GM19351 (cell line): ENCODE measurements around the gene RASGEF1C.

Experiments
- ATAC-seq: cut with Tn5 transposase; IDR thresholded peaks from one replicate; pipeline ENCODE4 v1.9.1; 2021; ENCODE audit warnings: mild to moderate bottlenecking, moderate library complexity; ENCODE audit not compliant: unreplicated experiment

Gene RASGEF1C

GRCh38 chr5:180187767-180188166 is 21.2 kb downstream of the RASGEF1C start:
- no peak for ATAC-seq

GRCh38 chr5:180180846-180181245 is 28.2 kb downstream of the RASGEF1C start:
- ATAC-seq, result no peak

DNA sequence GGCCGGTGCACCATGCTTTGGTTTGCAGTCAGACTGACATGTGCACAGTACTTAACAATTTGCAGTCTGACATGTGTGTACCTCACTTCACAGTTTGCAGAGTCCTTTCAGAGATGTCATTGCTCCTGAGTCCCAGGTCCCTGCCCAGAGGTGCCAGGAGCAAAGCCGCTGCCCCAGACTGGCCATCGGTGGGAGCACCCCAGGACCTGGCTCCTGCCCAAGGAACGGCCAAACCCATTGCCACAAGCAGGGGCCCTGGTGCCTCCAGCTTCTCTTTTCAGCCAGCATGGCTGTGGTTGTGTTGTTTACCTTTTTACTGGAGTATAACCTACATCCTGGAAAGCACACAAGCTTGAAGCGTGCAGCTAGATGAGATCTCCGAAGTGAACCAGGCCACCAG is 28.6 kb downstream of the RASGEF1C start:
- ATAC-seq, result no peak

GRCh38 chr5:180179442-180180420 is 29.3 kb downstream of the RASGEF1C start:
- ATAC-seq, result no peak

- no peak for ATAC-seq
Measured at GRCh38 chr5:180178531-180179441, 30.2 kb downstream of the RASGEF1C start.

- ATAC-seq, result no peak
Measured at GRCh38 chr5:180176191-180176590, 32.8 kb downstream of the RASGEF1C start.

DNA sequence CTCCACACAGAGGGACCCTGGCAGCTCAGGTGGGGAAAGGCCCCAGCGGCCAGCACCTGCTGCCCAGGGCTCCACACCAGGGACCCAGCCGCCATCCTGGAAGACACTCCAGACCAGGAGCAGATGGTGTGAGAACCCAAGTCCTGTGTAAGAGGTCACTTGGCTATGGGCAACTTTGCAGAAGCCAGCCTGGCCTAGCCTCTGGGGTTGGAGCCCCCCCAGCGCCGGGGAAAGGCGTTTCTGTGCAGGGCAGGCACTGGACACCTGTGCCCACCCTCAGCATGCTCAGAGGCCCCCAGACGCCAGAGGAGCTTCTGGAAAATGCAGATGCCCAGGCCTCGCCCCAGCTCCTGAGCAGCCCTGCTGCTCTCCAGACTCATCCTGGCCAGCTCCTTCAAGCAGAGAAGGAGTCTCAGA is 34.0 kb downstream of the RASGEF1C start:
- no peak for ATAC-seq

DNA sequence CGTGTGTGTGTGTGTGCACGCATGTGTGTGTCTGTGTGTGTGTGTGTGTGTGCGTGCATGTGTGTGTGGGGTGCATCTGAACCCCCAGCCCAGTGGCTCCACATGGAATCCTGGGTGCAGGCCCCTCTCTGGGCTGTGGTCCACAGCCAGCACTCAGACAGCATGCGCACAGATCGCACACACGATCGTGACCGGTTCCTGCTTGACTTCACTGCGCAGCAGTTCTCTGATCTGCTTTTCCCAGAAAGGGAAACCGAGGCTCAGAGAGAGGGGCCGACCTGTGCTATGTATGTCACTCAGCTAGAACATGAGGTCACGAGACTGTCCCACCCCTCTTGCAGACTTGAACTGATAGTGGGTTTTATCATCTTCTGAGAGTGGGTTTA is 34.4 kb downstream of the RASGEF1C start:
- ATAC-seq, result no peak

DNA sequence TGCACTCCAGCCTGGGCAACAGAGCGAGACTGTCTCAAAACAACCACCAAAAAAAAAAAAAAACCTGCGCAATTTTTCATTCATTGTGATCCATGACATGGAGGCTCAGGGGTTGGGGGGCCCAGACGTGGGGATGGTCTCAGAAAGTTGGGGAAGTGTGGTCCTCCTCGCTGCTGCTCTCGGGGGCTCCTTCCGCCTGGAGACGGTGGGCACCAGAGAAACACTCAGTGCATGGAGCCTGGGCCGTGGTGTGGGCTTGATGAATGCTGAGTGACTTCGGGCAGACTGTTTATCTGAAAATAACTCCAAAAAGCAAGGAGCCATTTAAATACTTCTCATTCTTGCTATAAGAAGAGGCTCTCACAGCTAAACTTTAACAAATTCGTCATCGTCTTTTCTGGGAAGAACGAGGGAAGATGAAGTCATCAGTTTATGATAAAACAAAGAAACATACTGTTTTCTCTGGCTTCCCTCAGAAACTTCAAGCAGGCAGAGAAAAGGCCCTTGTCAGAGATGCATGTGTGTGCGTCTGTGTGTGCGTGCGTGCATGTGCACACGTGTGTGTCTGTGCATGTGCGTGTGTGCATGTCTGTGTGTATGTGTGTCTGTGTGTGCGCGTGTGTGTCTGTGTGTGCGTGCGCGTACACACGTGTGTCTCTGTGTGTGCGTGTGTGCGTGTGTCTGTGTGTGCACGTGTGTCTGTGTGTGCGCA is 35.0 kb downstream of the RASGEF1C start:
- ATAC-seq, result no peak

DNA sequence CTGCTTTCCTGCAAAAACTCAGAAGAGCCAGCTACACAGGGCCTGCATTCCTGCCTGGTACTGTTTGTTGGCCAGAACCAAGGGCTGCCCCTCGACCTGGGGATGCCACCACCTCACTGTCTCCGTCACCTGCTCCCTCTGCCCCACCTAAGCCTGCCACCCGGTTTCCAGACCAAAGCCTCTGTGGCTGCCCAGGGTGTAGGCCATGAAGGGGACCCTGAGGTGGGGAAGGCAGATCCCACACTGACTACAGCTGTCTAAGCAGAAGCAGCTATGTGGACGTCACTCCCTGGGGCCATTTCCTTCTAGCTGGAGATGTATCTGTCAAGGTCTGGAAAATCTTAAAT is 35.8 kb downstream of the RASGEF1C start:
- ATAC-seq, result no peak

DNA sequence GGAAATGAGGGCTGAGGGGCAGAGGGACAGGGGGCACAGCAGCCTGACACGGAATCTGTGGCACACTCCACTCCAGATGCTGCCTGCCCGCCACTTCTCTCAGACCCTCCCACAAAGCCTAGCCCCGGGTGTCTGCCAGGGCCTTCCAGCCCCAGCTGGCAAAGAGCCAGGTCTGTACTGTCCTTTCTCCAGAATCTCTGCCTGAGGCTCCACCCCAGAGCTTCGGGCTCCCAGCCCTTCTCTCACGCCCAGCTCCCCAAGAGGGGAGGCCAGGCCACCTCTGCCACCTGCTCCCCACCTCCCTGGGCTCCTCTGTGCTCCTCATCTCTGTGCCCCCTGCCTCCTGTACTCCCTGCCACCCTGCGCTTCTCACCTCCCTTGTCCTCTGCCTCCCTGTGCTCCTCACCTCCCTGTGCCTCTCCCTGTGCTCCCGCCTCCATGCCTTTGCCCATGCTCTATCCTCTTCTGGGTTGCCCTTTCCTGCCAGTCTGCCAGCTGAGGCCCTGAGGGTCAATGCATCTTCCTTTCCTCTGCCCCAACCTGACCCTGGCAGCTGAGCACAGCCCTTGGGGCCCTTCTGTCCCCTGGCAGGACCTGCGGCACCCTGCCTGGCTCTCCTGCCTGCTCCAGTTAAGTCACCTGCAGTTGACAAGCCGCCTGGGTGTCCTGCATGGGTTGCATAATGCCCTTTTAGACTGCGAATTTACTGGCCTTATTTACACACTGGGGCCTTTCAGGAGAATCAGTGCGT is 36.4 kb downstream of the RASGEF1C start:
- ATAC-seq, result no peak

GRCh38 chr5:180171568-180172094 is 37.4 kb downstream of the RASGEF1C start:
- ATAC-seq, result no peak

DNA sequence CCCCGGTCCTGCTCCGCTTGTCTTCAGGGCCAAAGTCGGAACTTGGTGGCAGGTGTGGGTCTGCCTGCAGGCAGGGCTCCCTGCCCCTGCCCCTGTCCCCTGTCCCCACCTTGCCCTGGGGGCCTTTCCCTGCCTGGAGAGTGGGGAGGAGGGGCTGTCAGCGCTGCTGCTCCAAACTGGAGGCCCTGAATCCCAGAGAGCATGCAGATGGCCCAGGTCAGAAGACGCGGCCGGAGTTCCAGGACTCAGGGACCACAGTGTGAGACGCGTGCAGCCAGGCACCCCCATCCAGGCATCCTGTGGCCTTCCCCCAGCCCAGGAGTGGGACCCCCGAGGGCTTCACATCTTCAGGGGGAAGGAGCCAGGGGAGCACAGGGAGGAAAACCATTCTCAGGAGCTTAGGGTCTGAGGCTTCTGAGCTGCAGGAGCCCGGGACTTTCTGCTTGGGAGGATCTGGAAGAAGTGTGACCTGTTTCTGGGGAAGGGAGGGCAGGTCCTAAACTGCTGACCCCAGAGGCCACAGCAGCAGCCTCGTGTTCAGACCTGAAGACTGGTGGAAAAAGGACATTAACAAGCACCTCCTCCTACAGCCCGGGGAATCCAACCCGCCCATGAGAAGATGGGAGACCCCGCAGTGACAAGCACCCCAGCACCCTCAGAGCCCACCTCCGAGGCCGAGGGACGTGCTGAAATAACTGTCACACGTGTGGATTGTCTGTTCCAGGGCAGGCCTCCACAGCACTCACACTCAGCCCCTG is 38.0 kb downstream of the RASGEF1C start:
- ATAC-seq, result no peak

DNA sequence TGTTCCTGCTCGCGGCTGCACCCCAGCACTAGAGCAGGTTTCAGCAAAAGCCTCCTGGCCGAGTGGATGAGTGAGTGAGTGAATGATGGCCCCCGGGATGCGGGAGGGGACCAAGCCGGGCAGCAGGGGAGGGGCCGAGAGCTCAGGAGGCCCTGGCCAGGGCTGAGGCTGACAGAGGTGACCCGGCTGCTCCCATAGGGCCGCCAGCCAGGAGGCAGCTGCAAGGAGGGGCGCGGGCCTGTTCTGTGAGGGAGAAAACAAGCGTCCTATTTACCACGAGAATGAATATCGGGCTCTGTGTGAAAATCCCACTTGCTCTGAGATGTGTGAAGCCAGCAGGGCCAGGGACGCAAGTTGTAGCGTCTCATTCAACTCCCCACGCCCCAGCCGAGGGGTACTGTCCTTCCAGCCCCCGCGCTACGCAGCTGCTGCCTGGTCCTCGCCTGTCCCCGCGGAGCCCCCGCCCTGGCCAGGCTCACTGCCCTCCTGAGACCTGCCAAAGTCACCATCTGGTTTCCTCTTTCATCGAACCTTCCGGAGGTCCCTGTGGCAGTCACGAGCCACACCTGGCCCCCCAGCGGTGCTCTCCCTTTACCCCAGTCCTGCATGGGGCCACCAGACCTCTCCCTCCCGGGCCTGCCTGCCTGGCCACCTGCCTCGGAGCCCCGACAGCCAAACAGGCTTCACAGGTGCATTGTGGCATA is 38.8 kb downstream of the RASGEF1C start:
- ATAC-seq, result no peak

DNA sequence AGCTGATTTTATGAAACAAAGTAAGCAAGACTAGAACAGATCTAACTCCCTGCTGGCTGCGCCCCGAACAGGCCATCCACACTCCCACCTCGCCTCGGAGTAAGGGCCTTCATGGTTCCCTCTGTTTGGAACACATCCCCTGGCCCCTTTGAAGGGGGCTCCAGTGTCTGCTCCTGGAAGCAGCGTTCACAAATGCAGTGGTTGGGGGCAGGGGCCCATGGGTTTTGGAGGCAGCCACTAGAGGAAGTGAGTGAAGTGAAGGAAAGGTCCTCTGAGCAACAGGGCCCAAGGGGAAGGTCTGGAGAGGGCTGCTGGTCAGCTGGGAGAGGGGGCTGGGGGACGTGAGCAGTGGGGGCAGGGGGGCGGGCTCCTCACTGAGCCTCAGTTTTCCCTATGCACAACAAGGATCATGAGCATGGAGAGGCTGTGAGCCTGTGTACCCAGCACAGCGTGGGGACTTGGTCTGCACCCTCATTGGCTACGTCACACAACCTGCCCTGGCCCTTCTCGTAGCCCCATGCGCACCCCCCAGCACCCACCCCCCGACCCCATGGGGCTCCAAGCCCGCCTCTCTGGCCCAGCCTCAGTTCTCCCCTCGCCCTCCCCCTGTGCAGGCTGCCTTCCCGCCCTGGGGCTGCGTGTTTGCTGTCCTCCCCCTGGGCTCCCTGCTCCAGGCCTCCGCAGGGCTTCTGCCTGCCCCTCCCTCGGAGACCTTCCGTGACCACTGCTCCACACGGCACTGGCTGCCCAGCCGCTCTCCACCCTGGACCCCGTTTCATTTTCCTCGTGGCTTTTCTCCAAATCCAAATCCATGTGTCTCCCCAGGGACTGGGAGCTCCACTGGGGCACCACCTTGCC is 39.5 kb downstream of the RASGEF1C start:
- no peak for ATAC-seq

DNA sequence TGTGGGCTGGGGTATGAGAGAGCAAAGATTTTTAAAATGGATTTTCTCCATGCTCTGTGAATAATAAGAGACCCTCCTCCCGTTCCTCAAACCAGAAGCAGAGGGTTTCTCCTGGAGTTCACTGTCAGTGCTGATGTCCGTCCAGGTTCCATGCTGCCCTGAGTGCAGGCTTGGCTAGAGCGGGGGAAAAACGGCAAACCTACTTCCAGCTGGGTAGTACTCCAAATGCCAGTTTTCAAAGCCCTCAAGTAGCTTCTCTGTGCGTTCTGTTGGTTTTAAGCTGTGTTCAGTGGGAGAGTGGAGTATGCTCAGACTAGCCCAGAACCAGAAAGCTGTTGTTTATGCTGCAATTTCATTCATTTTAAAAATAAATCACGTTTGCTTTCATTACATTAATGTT is 40.3 kb downstream of the RASGEF1C start:
- ATAC-seq, result no peak

DNA sequence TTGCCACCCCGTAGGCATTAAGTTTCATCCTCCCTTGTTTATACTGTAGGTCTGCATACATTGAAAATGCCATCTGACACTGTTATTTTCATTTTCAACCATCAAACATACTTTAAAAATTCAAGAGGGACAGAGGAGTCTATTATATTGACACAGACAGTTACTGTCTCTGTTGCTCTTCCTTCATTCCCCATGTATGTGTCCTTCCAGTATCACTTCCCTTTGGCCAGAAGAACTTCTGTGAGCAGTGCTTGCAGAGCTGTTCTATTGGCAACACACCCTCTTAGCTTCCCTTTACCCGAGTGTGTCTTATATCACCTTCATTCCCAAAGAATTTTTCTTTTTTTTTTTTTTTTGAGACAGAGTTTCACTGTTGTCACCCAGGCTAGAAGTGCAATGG is 42.8 kb downstream of the RASGEF1C start:
- ATAC-seq, result no peak

DNA sequence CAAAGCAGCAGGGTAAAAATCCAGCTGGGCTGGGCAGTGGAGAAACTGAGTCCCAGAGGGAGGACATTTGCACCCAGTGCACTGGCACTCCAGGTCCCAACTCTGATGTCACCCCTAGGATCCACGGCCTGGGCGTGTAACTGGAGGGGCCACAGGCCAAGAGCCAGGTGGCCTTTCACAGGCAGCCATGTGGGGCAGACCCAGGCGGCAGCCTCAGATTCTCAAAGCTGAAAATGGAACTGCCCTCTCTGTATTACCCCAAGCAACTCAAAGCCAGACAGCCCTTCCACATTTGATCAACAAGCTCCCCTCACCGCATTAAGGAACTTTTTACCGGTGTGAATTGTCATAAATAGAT is 46.7 kb downstream of the RASGEF1C start:
- no peak for ATAC-seq
